Measurements from ENCODE around the gene SERPINA4.

The SERPINA4 gene

GRCh38 chr14:94548131-94548998, 12.9 kb upstream of the SERPINA4 start:
- TF ChIP-seq CTCF (conservative IDR thresholded peaks at IDR 0.05) = no peak
- H3K27ac ChIP-seq = no peak overlapping the region

- H3K27ac ChIP-seq = no peak overlapping the region; the same call in 1 of the 2 replicates
- peak; percentile 94 for TF ChIP-seq CTCF (conservative IDR thresholded peaks at IDR 0.05)
Observed at GRCh38 chr14:94548999-94549985, 11.9 kb upstream of the SERPINA4 start.

GRCh38 chr14:94550041-94550440, 11.2 kb upstream of the SERPINA4 start:
- no peak overlapping the region; the same call in 1 of the 2 replicates for H3K27ac ChIP-seq
- TF ChIP-seq CTCF (conservative IDR thresholded peaks at IDR 0.05) = no peak

GRCh38 chr14:94555991-94556390, 5.3 kb upstream of the SERPINA4 start:
- no peak for TF ChIP-seq CTCF (conservative IDR thresholded peaks at IDR 0.05)
- H3K27ac ChIP-seq = no peak overlapping the region

- no peak overlapping the region for H3K27ac ChIP-seq
- no peak for TF ChIP-seq CTCF (conservative IDR thresholded peaks at IDR 0.05)
Observed at GRCh38 chr14:94557327-94557726, 3.9 kb upstream of the SERPINA4 start.

- H3K27ac ChIP-seq = no peak overlapping the region
- no peak for TF ChIP-seq CTCF (conservative IDR thresholded peaks at IDR 0.05)
Observed at GRCh38 chr14:94558842-94559241, 2.4 kb upstream of the SERPINA4 start.
